ENCODE results near the gene SCUBE2.

GRCh38 chr11:9090488-9091043 lies 833 bp downstream of the SCUBE2 start:
- TF ChIP-seq CTCF (IDR thresholded peaks at IDR 0.05; ENCODE audit: insufficient read depth, low read depth, low read length) = no peak
- TF ChIP-seq EZH2 (IDR thresholded peaks at IDR 0.05; ENCODE audit: insufficient read depth, low read length) = no peak
